K562 (cell line): ENCODE results near the gene GNG14. TPM values are rescaled to one million over a fixed set of nuclear protein-coding genes. Genes with fewer than 3 reads are reported as not detected.

Source experiments
- ATAC-seq: fragments of 200-7000 bp; cut with Tn5 transposase; 3 replicates; pipeline ENCODE4 v1.9.1; 2020; ENCODE audit warnings: moderate library complexity
- BruUV-seq: library from RNA; stranded (reverse); fragments of 400-500 nt; replicated peaks from 2 replicates; lab custom pipeline; 2021; lab: Mats Ljungman, UMichigan
- CTCF ChIA-PET: fragments of 300-600 bp; formaldehyde crosslinking; extraction: SDS; loops from one replicate; lab custom pipeline; 2021; ENCODE audit warnings: low intra/inter-chr PET ratio; lab: Yijun Ruan, JAX
- POLR2A ChIA-PET: fragments of 300-600, 350-650 bp; sonication (Branson Sonifier 250); formaldehyde crosslinking; extraction: SDS; loops from one replicate; lab custom pipeline; 2021; ENCODE audit warnings: antibody characterized with exemption, inconsistent platforms; lab: Yijun Ruan, JAX
- DNase-seq, 4 experiments: peaks; one replicate each; pipeline versions ENCODE4 v3.0.0 to v3.0.0-alpha.2; 2011 to 2018; ENCODE audit warnings: low spot score in 3 of 4, mixed read lengths in 3 of 4; ENCODE audit errors: extremely low read depth in 1 of 4
- FAIRE-seq: peaks from 2 replicates; lab custom pipeline; 2011; peaks lifted over from hg19 to GRCh38; lab: Jason Lieb, UNC
- H2AFZ ChIP-seq: 2 replicates; pipeline ENCODE4 v1.6.0; 2011; ENCODE audit warnings: low read depth, low read length, control low read depth, inconsistent platforms
- H3K27ac ChIP-seq: fragments of 200-600 bp; 3 replicates; pipeline ENCODE4 v1.8.0; 2011; ENCODE audit warnings: low read depth, mild to moderate bottlenecking, control low read depth, inconsistent platforms, low read length, moderate library complexity, mixed read lengths; ENCODE audit errors: extremely low read depth
- H3K27me3 ChIP-seq, 2 experiments: fragments of 300-600 bp in 1 of 2; 2 replicates in 1 of 2; 3 replicates in 1 of 2; pipeline versions ENCODE4 v1.6.0 to v1.8.0; 2011; ENCODE audit warnings: inconsistent platforms in 2 of 2, low read length in 2 of 2, mild to moderate bottlenecking in 1 of 2, mixed read lengths in 1 of 2, moderate library complexity in 1 of 2; ENCODE audit not compliant: control insufficient read depth in 2 of 2, insufficient read depth in 2 of 2
- H3K36me3 ChIP-seq: fragments of 300-600 bp; 3 replicates; pipeline ENCODE4 v1.8.0; 2011; ENCODE audit warnings: mild to moderate bottlenecking, low read length, inconsistent platforms; ENCODE audit not compliant: control insufficient read depth, insufficient read depth
- H3K4me1 ChIP-seq, 2 experiments: fragments of 200-600 bp in 1 of 2; replicated peaks in 1 of 2; 2 replicates in 1 of 2; 3 replicates in 1 of 2; pipeline versions ENCODE4 v1.5.1 to v1.8.0; 2011; ENCODE audit warnings: inconsistent platforms in 2 of 2, low read length in 2 of 2, mild to moderate bottlenecking in 1 of 2, mixed read lengths in 1 of 2, moderate library complexity in 1 of 2; ENCODE audit not compliant: control insufficient read depth in 2 of 2, insufficient read depth in 2 of 2
- H3K4me2 ChIP-seq: 2 replicates; pipeline ENCODE4 v1.6.1; 2011; ENCODE audit warnings: low read length, control low read depth, inconsistent platforms, mixed read lengths; ENCODE audit not compliant: insufficient read depth
- H3K4me3 ChIP-seq: fragments of 200-600 bp; sonication (generic), shearing (Covaris generic); 2 replicates; pipeline ENCODE4 v1.5.1; 2016; ENCODE audit warnings: control low read depth, inconsistent platforms
- H3K79me2 ChIP-seq: fragments of 200-600 bp; 3 replicates; pipeline ENCODE4 v1.8.0; 2011; ENCODE audit warnings: low read length, inconsistent platforms; ENCODE audit not compliant: control insufficient read depth, insufficient read depth
- H3K9ac ChIP-seq, 2 experiments: 2 replicates each; pipeline versions ENCODE4 v1.6.0 to v1.6.1; 2011; ENCODE audit warnings: low read depth in 2 of 2, low read length in 2 of 2, control low read depth in 1 of 2, inconsistent platforms in 1 of 2, mild to moderate bottlenecking in 1 of 2, mixed read lengths in 1 of 2; ENCODE audit not compliant: insufficient read depth in 1 of 2
- H3K9me1 ChIP-seq: one replicate; pipeline ENCODE4 v1.6.0; 2011; ENCODE audit warnings: inconsistent platforms, mild to moderate bottlenecking, low read length, moderate library complexity; ENCODE audit not compliant: control insufficient read depth, insufficient read depth
- H3K9me3 ChIP-seq: replicated peaks from 2 replicates; pipeline ENCODE4 v1.5.1; 2011; ENCODE audit warnings: low read depth, low read length, inconsistent platforms; ENCODE audit not compliant: control insufficient read depth, insufficient read depth
- H4K20me1 ChIP-seq: replicated peaks from 2 replicates; pipeline ENCODE4 v1.6.1; 2011; ENCODE audit warnings: low read length, inconsistent platforms, mixed read lengths; ENCODE audit not compliant: control insufficient read depth, insufficient read depth
- ARHGAP35 ChIP-seq: fragments of 450-650 bp; IDR thresholded peaks from 2 replicates; pipeline ENCODE4 v1.6.1; 2018; ENCODE audit not compliant: partially characterized antibody
- GATA2 ChIP-seq: sonication (generic); formaldehyde crosslinking; IDR thresholded peaks from 2 replicates; pipeline ENCODE4 v1.4.0; 2020; ENCODE audit warnings: mild to moderate bottlenecking, missing genetic modification reagents
- HNRNPUL1 ChIP-seq: fragments of 200-400 bp; formaldehyde crosslinking; IDR thresholded peaks from 2 replicates; pipeline ENCODE4 v1.6.1; 2017; ENCODE audit warnings: low read length
- NR2C1 ChIP-seq, 2 experiments: fragments of 450-650 bp; IDR thresholded peaks; 2 replicates each; pipeline ENCODE4 v1.6.1; 2017; ENCODE audit warnings: mild to moderate bottlenecking in 2 of 2, antibody characterized with exemption in 1 of 2, inconsistent platforms in 1 of 2, missing compliant biosample characterization in 1 of 2, missing genetic modification characterization in 1 of 2
- RBM25 ChIP-seq: fragments of 200-400 bp; formaldehyde crosslinking; IDR thresholded peaks from 2 replicates; pipeline ENCODE4 v1.6.1; 2018; ENCODE audit warnings: low read length, low read depth, moderate library complexity; ENCODE audit not compliant: severe bottlenecking
- SIN3A ChIP-seq, 2 experiments: fragments of 150-350 bp in 1 of 2; IDR thresholded peaks; 2 replicates each; pipeline ENCODE4 v1.6.1; 2011 to 2016; ENCODE audit warnings: borderline replicate concordance in 2 of 2, low read depth in 2 of 2, low read length in 2 of 2, mild to moderate bottlenecking in 2 of 2, moderate library complexity in 2 of 2; ENCODE audit not compliant: control insufficient read depth in 1 of 2
- TARDBP ChIP-seq: fragments of 450-650 bp; IDR thresholded peaks from 2 replicates; pipeline ENCODE4 v1.6.1; 2016
- ZNF143 ChIP-seq: sonication (generic); formaldehyde crosslinking; IDR thresholded peaks from 2 replicates; pipeline ENCODE4 v1.9.0; 2022; ENCODE audit warnings: mild to moderate bottlenecking, missing genetic modification reagents
- WGBS: fragments of 100-300 bp; shearing (Covaris generic); methylation state at CpG from one replicate; pipeline ENCODE4 v1.1.6; 2016; ENCODE audit warnings: low coverage, mixed read lengths; ENCODE audit not compliant: insufficient coverage; ENCODE audit errors: missing lambda C conversion rate; 5-methylcytosine and 5-hydroxymethylcytosine counted together
- in situ Hi-C: fragments of 300-500 bp; cut with MboI; formaldehyde crosslinking; loops from 4 replicates; pipeline ENCODE4 v1.15.0; 2018; ENCODE audit warnings: inconsistent platforms, mixed read lengths
- intact Hi-C: fragments of 100-400 bp; cut with micrococcal nuclease; formaldehyde crosslinking; loops from 2 replicates; pipeline ENCODE4 v1.14.2; 2022
- polyA plus RNA-seq, 8 experiments: library from polyadenylated mRNA; depleted of rRNA in 4 of 8; stranded (reverse) in 5 of 8; unstranded in 3 of 8; fragments of >200 nt; fragmentation: Nextera tagmentation in 2 of 8; fragmentation: Illumina TruSeq in 1 of 8; extraction: Ambion mirVana in 2 of 8; extraction: Trizol in 1 of 8; gene quantifications; 2 replicates each; pipeline versions ENCODE4 v1.2.1 to v1.2.3, GENCODE V29; 2011 to 2014; ENCODE audit warnings: inconsistent platforms in 1 of 8, missing spikeins in 1 of 8
- total RNA-seq, 7 experiments: library from RNA; depleted of rRNA in 6 of 7; stranded (reverse); fragments of >200 nt in 6 of 7; fragmentation: Illumina TruSeq in 2 of 7; extraction: Trizol in 2 of 7; gene quantifications; 2 replicates each; pipeline versions ENCODE4 v1.2.1 to v1.2.3, GENCODE V29; 2011 to 2021; ENCODE audit warnings: low replicate concordance in 1 of 7
- TF ChIP-seq, protein P1 (sequence below): fragments of 250-450 bp; sonication (Bioruptor Pico); IDR thresholded peaks from 2 replicates; pipeline ENCODE4 v1.5.0; 2020; ENCODE audit warnings: mild to moderate bottlenecking
- TF ChIP-seq, protein P2 (sequence below): sonication (generic); formaldehyde crosslinking; IDR thresholded peaks from 2 replicates; pipeline ENCODE4 v1.5.0; 2020; ENCODE audit warnings: missing genetic modification reagents
- TF ChIP-seq, protein P3 (sequence below): sonication (generic); formaldehyde crosslinking; IDR thresholded peaks from 2 replicates; pipeline ENCODE4 v1.8.0; 2023; ENCODE audit warnings: missing genetic modification reagents, mild to moderate bottlenecking, borderline replicate concordance

The GNG14 gene
- total and polyA plus RNA-seq, 9 of the 15 experiments (the other 6 are each of a cell fraction or from before 2014, with no cell fraction given) = not detected

DNA sequence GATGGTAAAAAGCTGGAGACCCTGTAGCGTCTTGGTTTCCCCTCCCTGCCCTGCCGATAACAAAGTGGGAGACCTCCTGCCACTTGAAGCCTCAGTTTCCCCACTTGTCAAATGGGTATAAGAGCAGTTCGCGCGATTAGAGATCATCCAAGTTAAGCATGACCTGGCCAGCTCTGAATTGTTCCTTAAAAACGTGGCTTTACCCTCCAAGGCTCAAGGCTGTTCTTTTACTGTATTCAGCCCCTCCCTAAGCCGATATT lies 35.5 kb downstream of the GNG14 start:
- intact Hi-C loops (loop anchor here (1.0 kb wide), 1 partner anchor 10 kb away; no protein-coding TSS in a partner anchor), in situ Hi-C loops (no loop called here)
- H3K27me3 ChIP-seq = no peaks in the 10 kb centered on the region
- ATAC-seq (no peak; the same call in 2 of the 3 replicates), FAIRE-seq (peak; percentile 6), DNase-seq (no peak)
- peak overlapping the region; percentile 91 for H3K4me2 ChIP-seq
- WGBS = 2% methylated on average over 7 of the region's 7 CpGs
- H3K79me2 ChIP-seq = peaks cover 60% of the 10 kb centered on the region
- H3K9me3 ChIP-seq = no peaks in the 10 kb centered on the region
- peaks cover 32% of the 10 kb centered on the region for H3K36me3 ChIP-seq
- POLR2A ChIA-PET = interaction anchor here (0.6 to 4.4 kb wide), 16 partner anchors 10 to 1185 kb away, joined by 3 to 50 read pairs (median 4); partner anchors contain the start of genes DHPS, GCDH, GET3 and JUNB
- peaks cover 17% of the 10 kb centered on the region; the same call in 1 of the 2 replicates for H4K20me1 ChIP-seq
- CTCF ChIA-PET = no interaction called here
- peak overlapping the region; percentile 89 for H3K9ac ChIP-seq
- H3K4me1 ChIP-seq = peaks cover 10 to 43% of the 10 kb centered on the region in 2 experiments; a peak in 3 of 5 replicates
- peak overlapping the region; percentile 87 for H3K27ac ChIP-seq
- H2AFZ ChIP-seq = peak overlapping the region; percentile 78
- no TSS peak for BruUV-seq
- H3K4me3 ChIP-seq = peak overlapping the region; percentile 82
- H3K9me1 ChIP-seq = peaks cover 3% of the 10 kb centered on the region
- TF ChIP-seq, protein P1, sequence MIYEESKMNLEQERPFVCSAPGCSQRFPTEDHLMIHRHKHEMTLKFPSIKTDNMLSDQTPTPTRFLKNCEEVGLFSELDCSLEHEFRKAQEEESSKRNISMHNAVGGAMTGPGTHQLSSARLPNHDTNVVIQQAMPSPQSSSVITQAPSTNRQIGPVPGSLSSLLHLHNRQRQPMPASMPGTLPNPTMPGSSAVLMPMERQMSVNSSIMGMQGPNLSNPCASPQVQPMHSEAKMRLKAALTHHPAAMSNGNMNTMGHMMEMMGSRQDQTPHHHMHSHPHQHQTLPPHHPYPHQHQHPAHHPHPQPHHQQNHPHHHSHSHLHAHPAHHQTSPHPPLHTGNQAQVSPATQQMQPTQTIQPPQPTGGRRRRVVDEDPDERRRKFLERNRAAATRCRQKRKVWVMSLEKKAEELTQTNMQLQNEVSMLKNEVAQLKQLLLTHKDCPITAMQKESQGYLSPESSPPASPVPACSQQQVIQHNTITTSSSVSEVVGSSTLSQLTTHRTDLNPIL (CRISPR knock-in tag) = no peak
- TF ChIP-seq NR2C1 (IDR thresholded peaks at IDR 0.05) (no peak), NR2C1 (tag; IDR thresholded peaks at IDR 0.05) (no peak), ZNF143 (no peak), SIN3A (IDR thresholded peaks at IDR 0.05; ENCODE audit: borderline replicate concordance in 2 of 2, control insufficient read depth in 1 of 2, low read depth in 2 of 2, low read length in 2 of 2) (no peak), TARDBP (no peak), HNRNPUL1 (no peak), GATA2 (no peak), ARHGAP35 (no peak), RBM25 (peak; percentile 88)
- TF ChIP-seq, protein P2, sequence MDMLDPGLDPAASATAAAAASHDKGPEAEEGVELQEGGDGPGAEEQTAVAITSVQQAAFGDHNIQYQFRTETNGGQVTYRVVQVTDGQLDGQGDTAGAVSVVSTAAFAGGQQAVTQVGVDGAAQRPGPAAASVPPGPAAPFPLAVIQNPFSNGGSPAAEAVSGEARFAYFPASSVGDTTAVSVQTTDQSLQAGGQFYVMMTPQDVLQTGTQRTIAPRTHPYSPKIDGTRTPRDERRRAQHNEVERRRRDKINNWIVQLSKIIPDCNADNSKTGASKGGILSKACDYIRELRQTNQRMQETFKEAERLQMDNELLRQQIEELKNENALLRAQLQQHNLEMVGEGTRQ (CRISPR knock-in tag) = no peak
- TF ChIP-seq, protein P3, sequence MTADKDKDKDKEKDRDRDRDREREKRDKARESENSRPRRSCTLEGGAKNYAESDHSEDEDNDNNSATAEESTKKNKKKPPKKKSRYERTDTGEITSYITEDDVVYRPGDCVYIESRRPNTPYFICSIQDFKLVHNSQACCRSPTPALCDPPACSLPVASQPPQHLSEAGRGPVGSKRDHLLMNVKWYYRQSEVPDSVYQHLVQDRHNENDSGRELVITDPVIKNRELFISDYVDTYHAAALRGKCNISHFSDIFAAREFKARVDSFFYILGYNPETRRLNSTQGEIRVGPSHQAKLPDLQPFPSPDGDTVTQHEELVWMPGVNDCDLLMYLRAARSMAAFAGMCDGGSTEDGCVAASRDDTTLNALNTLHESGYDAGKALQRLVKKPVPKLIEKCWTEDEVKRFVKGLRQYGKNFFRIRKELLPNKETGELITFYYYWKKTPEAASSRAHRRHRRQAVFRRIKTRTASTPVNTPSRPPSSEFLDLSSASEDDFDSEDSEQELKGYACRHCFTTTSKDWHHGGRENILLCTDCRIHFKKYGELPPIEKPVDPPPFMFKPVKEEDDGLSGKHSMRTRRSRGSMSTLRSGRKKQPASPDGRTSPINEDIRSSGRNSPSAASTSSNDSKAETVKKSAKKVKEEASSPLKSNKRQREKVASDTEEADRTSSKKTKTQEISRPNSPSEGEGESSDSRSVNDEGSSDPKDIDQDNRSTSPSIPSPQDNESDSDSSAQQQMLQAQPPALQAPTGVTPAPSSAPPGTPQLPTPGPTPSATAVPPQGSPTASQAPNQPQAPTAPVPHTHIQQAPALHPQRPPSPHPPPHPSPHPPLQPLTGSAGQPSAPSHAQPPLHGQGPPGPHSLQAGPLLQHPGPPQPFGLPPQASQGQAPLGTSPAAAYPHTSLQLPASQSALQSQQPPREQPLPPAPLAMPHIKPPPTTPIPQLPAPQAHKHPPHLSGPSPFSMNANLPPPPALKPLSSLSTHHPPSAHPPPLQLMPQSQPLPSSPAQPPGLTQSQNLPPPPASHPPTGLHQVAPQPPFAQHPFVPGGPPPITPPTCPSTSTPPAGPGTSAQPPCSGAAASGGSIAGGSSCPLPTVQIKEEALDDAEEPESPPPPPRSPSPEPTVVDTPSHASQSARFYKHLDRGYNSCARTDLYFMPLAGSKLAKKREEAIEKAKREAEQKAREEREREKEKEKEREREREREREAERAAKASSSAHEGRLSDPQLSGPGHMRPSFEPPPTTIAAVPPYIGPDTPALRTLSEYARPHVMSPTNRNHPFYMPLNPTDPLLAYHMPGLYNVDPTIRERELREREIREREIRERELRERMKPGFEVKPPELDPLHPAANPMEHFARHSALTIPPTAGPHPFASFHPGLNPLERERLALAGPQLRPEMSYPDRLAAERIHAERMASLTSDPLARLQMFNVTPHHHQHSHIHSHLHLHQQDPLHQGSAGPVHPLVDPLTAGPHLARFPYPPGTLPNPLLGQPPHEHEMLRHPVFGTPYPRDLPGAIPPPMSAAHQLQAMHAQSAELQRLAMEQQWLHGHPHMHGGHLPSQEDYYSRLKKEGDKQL (CRISPR knock-in tag) = no peak
